HG02884 (cell line): ENCODE data around the gene CARS1.
"Not testable (repeated sequence)": the region's sequence is repeated elsewhere in the genome, so short reads cannot be mapped to it uniquely, and the experiment has no call there.

Experiments used
- ATAC-seq: cut with Tn5 transposase; IDR thresholded peaks from one replicate; pipeline ENCODE4 v1.9.1; 2021; ENCODE audit warnings: mild to moderate bottlenecking, moderate library complexity; ENCODE audit not compliant: unreplicated experiment

Gene CARS1

DNA sequence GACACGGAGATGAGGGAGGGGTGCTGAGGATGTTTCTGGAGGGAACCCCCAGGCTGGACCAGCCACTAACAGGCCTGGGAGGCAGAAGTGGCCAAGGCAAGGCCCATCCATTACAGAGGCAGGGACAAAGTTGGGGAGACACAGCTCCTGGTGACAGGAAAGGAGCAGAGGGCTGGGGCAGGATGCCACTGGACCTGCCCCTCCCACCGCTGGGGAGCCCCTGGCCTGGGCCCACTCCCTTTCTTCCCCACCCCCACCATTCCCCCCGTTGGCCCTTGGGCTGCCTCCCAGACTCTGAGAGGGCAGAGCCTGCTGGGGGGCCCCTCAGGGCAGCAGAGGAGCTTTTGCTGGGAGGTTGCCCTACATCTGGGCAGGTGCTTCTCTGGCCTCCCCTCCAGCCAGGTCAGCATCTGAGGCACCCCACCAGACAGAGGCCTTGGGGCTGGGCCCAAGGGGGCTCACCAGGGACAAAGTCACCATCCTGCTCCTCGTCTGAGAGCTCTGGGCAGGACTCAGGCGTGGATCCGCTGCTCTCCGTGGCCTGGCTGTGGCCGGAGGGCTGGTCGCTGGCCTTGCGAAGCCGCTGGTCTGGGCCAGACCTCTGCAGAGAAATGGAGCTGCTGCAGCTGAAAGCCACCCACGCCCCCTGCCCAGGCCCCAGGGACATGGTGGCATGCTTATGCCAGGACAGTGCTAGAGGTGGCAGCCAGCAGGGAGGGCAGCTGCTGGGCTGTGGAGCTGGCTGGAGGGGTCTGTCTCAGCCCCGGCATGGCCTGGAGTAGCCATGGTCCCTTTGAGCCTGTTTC, 33.1 kb upstream of the CARS1 start:
- ATAC-seq, result no peak

DNA sequence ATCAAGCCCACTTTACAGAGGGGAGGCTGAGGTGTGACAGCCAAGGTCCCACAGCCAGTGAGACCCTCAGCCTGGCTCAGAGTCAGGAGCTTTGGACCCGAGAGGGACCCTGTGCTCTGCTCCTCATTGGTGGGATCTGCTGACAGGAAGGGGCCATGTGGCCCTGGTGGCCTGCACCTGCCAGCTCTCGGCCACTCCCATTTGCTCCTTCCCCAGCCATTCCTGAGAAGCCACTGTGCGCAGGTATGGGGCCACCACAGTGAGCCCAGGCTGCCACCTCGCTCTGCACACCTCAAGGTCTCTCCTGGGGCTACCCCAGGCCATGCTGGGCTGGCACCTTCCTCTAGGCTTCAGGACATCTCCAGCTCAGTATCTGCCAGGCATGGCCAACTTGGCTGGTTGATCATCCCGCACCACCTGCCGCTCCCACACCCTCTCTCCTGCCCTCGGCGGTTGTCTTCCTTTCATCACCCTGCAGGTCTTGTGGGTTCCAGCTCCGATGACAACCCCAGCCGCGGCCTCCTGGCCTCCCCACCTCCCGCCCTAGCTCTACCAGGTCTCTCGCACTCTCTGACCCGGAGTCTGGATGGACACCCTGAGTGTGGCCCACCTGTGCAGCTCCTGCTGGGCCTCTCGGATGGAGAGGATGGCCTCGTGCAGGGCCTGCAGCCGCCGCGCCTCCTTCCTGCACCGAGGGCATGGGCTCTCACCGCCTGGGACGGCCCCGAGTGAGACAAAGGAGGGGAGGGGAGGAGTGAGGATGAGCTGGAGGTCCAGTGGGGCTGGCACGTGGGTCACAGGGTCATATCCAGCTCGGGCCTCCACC, 32.2 kb upstream of the CARS1 start:
- no peak for ATAC-seq

DNA sequence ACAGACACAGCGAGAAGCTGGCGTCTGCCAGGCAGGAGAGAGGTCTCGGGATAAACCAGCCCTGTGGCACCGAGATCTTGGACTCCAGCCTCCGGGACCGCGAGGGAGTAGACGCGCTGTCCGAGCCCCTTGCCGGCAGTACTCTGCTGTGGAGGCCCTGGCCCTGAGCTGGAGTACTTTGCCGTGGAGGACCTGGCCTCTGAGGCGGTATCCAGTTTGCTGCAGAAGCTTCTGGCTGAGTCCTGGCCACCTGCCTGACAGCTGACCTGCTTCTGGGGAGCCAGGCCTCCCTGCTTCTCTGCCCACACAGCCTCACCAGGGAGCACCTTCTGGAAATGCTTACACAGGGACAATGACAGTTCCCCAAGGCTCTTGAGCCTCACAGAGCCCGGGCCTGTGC, 31.6 kb upstream of the CARS1 start:
- no peak for ATAC-seq

DNA sequence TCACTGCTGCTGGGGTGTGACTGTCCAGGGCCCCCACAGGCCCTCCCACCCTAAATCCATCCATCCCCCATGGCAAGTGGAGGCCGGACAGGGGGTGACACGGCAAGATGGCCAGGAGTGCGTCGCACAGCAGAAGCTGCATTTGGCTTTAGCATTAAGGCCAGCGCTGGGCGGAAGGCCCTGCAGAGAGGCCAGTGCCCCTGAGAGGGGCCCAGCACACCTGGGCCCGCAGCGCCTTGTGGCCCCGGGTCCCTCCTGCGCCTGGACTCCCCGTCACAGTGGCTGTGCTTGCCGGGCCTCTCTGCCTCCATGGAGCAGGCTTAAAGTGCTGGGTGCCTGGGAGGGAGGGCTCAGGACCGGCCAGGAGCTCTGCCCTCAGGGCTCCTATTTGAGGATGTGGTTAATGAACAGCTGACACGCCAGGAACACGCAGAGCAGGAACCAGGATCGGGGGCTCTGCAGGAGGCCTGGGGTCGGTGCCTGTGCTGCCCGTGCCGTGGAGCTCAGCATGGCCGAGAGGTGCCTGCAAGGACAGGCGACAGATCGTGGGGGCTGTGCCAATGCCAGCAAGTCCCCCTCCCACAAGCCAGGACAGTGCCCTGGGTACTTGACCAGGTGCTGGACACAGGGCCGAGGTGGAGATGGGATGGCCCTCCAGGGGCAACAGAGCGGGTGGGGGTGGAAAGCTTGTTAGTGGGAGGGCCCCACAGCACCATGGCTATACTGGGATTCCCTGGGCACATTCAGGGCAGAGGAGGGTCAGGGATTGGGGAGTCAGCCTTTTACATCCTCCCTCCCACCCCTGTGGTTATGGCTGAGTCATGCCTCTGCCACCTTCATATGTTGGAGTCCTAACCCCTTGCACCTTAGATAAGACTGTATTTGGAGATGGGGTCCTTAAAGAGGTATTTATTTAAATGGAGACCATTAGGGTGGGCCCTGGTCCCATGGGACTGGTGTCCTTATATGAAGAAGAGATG, 30.9 kb upstream of the CARS1 start:
- no peak for ATAC-seq

DNA sequence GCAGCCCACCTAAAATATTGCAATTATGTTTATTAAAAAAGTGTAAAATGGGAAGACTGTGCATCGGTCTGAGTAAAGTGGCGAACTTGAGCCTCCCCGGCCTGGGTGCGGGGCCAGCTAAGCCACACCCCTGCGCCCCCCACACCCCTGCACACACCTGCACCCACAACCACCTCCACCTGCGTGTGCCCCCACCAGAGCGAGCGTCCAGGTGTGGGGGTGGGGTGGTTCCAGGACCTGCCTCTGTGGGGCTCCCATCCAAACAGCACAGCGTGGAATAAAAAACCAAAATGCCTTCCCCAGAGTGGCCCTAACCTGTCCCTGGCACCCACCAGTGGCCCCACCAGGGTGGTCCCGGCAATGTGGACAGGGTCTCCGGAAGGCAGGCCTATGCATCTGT, 30.1 kb upstream of the CARS1 start:
- ATAC-seq, result no peak

DNA sequence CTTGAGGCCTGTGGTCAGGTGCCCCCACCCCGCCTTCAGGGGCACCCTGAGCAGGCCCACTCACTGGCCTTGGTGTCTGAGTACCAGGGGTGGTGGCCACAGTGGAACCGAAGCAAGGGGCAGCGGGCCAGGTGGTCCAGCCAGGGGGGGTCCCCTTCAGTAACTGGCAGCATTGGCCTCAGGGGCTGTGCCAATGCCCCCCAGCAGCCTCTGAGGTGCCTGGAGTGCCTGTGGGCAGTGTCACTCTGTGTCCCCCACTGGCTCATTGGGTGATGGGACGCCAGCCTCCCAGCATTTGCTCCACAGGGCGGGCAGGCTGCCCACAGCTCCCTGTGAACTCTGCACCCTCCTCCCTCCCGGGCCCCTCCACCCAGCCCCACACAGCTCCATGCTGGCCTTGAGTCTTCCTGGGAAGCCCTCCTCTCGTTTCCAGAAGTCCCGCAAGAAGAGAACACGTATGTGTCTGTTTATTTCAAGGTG, 29.5 kb upstream of the CARS1 start:
- ATAC-seq, result no peak

DNA sequence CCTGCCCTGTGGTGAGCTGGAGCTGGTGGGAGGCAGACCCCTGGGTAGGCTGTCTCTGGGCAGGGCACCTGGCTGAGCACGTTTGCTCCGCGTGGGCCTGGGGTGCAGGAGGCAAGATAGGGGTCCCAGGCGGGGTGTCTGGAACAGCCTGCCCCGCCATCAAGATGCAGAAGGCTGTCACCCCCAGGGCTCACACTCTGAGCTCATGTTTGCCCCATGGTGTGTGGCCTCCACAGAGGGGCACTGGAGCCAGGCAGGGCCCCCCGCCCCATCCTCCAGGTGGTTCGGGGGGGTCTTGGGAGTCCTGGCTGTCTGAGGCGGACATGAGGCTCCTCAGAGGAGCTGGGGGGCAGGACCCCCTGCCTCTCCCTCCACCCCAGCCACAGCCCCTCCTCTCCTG, 28.9 kb upstream of the CARS1 start:
- no peak for ATAC-seq

DNA sequence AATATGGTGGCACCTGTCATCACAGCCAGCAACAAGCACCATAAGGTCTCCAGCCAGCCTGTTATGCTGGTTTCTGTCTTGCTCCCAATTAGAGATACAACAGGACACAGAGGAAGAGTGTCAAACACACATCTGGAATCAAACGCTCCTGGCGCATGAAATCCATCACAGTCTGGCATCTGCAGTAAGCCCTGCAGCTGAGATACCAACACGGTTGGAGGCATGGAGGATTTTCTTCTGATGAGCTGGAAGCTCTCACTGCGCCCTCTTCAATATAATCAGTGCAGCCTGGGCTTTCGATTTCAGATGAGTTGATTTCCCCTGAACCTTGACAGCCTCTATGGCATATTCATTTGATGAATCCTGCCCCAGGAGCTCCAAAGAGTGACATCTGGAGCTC, 27.8 kb upstream of the CARS1 start:
- ATAC-seq, result no peak

DNA sequence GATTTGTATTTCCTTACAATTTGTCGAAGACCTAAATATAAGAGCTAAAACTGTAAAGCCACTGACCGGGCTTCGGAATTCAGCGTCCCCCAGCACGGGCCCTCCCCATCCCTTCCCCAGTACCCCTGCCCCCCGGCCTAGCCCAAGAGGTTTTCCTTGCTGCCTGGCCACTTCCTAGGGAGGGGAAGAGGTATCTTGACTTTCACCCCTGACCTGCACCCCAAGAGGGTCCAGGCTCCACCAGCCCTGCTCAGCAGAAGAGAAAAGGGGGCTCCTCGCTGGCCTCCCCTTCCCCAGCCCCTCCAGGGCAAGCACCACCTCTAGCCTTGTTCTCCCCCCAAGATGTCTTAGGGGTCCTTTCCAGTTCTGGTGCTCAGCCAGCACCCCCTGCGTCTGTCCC, 26.1 kb upstream of the CARS1 start:
- ATAC-seq, result no peak

DNA sequence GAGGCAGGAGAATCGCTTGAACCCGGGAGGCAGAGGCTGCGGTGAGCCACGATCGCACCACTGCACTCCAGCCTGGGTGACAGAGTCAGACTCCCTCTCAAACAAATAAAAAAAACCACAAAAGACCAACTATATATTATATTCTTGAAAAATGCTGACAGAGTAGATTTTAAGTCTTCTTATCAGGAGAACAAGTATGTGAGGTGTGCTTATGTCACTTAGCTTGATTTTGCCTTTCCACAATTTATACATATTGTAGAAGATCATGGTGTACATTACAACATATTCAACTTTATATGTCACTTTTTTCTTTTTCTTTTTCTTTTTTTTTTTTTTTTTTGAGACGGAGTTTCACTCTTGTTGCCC, 24.1 kb upstream of the CARS1 start:
- no peak for ATAC-seq

DNA sequence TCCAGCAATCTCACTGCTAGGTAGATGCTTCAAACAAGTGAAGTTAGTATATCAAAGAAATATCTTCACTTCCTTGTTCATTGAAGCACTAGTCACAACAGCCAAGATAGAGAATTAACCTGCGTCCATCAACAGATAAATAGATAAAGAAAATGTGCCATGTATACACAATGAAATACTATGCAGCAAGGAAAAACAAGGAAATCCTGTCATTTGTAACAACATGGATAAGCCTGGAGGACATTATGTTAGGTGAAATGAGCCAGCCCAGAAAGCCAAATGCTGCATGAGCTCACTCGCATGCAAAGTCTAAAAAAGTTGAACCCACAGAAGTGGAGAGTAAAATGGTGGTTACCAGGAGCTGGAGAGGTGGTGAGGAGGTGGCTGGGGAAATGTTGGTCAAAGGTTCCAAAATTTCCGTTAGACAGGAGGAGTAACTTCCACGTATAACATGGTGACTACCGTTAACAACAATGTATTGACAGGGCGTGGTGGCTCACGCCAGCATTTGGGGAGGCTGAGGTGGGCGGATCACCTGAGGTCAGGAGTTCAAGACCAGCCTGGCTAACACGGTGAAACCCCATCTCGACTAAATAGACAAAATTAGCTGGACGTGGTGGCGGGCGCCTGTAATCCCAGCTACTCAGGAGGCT, 23.6 kb upstream of the CARS1 start:
- ATAC-seq, result no peak

DNA sequence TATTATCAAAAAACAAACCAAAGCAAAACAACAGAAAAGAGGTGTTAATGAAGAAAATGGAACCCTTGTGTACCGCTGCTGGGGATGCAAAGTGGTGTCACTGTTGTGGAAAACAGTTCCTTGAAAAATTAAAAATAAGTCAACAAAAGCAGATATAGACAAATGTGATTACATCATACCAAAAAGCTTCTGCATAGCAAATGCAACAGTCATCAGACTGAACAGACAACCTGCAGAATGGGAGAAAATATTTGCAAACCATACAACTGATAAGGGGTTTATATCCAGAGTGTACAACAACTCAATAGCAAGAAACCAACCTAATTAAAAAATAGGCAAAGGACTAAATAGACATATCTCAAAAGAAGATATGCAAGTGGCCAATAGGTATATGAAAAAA, 22.9 kb upstream of the CARS1 start:
- no peak for ATAC-seq

DNA sequence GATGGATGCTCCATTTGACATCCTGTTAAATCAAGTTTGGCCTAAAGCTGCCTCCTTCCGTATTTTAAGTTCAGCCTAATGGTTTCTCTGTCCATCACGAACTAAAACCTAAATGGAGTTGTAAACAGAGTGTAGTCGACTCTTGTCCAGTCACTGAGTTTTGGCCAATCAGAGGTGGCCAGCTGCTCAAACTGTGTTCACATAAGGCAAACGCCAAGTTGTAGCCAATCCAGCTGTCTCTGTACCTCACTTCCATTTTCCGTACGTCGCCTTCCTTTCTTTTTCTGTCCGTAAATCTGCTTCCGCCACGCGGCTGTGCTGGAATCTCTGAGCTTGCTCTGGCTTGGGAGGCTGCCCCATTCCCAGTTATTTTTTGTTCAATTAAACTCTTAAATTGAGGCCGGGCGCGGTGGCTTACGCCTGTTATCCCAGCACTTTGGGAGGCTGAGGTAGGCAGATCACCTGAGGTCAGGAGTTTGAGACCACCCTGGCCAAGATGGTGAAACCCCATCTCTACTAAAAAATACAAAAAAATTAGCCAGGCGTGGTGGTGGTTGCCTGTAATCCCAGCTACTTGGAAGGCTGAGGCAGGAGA, 20.7 kb upstream of the CARS1 start:
- ATAC-seq, result no peak

DNA sequence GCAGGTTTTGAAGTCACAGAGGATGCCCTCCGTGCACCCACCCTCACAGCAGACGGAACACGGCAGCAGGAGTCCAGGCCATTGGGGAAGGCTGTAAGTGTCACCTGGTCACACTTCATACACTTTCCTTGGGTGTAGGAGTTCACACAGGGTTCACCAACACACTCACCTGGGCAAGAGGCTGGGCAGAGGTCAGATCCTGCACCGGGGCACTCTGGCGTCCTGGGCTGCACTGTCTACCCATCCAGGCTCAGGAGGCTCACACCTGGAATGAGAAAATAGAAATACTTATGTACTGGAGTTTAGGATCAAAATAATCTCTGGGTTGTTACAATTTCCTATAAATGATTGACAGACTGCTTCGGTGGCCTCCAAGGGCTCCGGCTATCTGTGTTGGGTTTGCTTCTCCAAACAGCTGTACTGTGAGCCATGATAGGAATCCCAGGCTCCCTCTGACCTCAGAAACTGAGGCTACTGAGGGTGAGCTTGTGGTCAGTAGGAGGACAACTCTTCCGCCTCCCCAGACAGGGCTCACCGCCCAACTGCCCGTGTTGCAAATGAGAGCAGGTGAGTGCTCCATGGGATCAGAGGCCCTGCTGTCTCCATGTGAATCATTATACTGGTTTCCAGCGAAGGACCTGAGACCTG, 20.1 kb upstream of the CARS1 start:
- ATAC-seq, result no peak

DNA sequence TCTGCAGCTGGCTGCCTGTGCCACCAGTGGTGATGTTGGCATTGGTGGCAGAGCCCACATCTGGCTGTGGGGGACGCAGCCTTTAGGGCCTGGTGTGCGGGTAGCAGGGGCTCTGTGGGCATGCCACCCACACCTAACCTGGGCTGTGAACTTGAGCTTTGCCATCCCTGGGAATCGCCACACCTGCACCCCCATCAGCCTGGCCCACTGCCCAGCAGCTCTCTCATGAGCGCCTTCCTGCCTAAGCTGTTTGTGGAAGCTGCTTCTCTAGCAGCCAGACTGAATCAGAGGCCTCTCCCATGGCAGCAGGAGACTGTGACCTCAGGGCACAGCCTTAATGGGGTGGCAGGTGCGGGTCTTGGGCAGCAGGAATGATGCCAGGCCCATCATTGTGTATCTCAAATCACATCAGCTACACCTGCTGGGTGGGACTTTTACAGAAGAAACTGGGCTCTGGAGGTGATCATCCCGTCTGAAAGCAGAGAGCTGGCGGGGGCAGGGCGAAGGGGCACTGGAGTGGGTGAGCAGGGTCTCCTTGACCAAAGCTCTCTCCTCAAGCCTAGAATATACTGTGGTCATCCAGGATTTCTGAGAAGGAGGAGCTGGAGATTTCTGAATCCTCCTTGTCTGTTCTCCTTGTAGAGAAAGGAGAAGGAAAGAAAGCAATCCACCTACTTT, 17.8 kb upstream of the CARS1 start:
- ATAC-seq, result no peak

DNA sequence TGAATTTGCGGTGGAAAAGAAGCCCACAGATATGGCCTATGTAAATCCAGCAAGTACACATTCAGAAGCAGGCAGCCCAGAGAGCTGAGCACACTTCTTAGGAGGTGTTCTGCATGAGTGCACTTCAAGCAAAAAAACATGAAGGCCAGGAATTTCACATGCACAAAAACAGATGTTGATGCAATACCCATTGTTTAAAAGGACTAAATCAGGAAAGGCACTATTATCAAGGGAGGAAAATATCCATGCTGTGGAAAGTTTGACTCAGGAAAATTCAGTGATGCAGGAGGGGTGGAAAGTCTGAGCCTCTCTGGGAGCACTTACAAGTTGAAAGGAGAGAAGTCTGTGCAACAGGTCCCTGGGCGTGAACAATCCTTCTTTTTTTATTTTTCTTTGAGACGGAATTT, 15.8 kb upstream of the CARS1 start:
- no peak for ATAC-seq

DNA sequence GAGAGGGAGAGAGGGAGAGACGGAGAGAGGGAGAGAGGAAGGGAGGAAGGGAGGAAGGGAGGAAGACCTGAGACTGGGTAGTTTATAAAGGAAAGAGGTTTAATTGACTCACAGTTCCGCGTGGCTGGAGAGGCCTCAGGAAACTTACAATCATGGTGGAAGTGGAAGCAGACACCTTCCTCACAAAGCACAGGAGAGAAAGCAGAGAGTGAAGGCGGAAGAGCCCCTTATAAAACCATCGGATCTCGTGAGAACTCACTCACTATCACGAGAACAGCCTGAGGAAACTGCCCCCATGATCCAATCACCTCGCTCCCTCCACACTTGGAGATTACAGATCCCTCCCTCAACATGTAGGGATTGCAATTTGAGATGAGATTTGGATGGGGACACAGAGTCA, 12.2 kb upstream of the CARS1 start:
- ATAC-seq, result no peak

DNA sequence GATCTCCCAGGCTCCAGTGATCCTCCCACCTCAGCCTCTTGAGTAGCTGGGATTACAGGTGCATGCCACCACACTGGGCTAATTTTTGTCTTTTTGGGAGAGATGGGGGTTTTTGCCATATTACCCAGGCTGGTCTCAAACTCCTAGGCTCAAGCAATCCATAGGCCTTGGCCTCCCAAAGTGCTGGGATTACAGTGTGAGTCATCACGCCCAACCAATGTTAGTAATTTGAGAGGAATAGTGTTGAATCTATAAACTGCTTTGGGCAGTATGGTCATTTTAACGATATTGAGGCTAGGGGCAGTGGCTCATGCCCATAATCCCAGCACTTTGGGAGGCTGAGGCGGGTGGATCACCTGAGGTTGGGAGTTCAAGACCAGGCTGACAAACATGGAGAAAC, 9.1 kb upstream of the CARS1 start:
- not testable (repeated sequence) for ATAC-seq

DNA sequence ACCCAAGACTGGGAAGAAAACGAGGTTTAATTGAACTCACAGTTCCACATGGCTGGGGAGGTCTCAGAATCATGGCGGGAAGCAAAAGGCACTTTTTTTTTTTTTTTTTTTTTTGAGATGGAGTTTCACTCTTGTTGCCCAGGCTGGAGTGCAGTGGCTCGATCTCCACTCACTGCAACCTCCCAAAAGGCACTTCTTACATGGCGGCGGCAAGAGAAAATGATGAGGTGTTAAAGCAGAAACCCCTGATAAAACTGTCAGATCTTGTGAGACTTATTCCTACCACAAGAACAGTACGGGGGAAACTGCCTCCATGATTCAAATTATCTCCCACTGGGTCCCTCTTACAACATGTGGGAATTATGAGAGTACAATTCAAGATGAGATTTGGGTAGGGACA, 7.5 kb upstream of the CARS1 start:
- not testable (repeated sequence) for ATAC-seq
